OCI-M2 (cell line): ENCODE data around the gene ANXA11.

Experiments used
- DNase-seq: peaks from one replicate; lab custom pipeline; 2025; ENCODE audit not compliant: unreplicated experiment; lab: John Stamatoyannopoulos, UW

ANXA11 gene

GRCh38 chr10:80110986-80111385, 94.4 kb downstream of the ANXA11 start:
- DNase-seq: no peak

GRCh38 chr10:80108576-80109239, 96.6 kb downstream of the ANXA11 start:
- no peak for DNase-seq

- DNase-seq: no peak
These were observed 101.0 kb downstream of the ANXA11 start for GRCh38 chr10:80104066-80104926.
